Measurements from ENCODE around the gene GABRG3.

GRCh38 chr15:27383726-27384125 is 412.7 kb downstream of the GABRG3 start:
- TF ChIP-seq CTCF (IDR thresholded peaks at IDR 0.05) (no peak), POLR2AphosphoS5 (IDR thresholded peaks at IDR 0.05) (no peak), POLR2A (IDR thresholded peaks at IDR 0.05) (no peak), EP300 (IDR thresholded peaks at IDR 0.05) (no peak)
